Nucleus accumbens (tissue), 56 donors: ENCODE results near the gene PTPRN2.
"Not testable (repeated sequence)": the region's sequence is repeated elsewhere in the genome, so short reads cannot be mapped to it uniquely, and the experiment has no call there.

ENCODE experiments used
- DNase-seq, 56 donors: peaks; one replicate each; lab custom pipeline; 2025; lab: John Stamatoyannopoulos, UW

Gene PTPRN2

GRCh38 chr7:157853076-157853788, 734.4 kb downstream of the PTPRN2 start:
- DNase-seq, result no peak

- peak in 13 of 56 donors; percentile 4 to 56 (median 20) for DNase-seq
These were observed 736.0 kb downstream of the PTPRN2 start for GRCh38 chr7:157851501-157852067.

- no peak for DNase-seq
These were observed 736.9 kb downstream of the PTPRN2 start for GRCh38 chr7:157850481-157851444.

- no peak for DNase-seq
These were observed 737.9 kb downstream of the PTPRN2 start for GRCh38 chr7:157849726-157850125.

GRCh38 chr7:157849341-157849596, 738.4 kb downstream of the PTPRN2 start:
- DNase-seq, result no peak

GRCh38 chr7:157848508-157849340, 738.9 kb downstream of the PTPRN2 start:
- DNase-seq, result no peak

- not testable (repeated sequence) for DNase-seq
These were observed 739.7 kb downstream of the PTPRN2 start for GRCh38 chr7:157847756-157848487.

GRCh38 chr7:157846746-157847145, 740.9 kb downstream of the PTPRN2 start:
- not testable (repeated sequence) for DNase-seq

- DNase-seq, result no peak
These were observed 741.4 kb downstream of the PTPRN2 start for GRCh38 chr7:157846271-157846670.

- no peak for DNase-seq
These were observed 742.3 kb downstream of the PTPRN2 start for GRCh38 chr7:157845203-157845835.

GRCh38 chr7:157844611-157845010, 743.0 kb downstream of the PTPRN2 start:
- DNase-seq, result no peak

GRCh38 chr7:157844141-157844540, 743.5 kb downstream of the PTPRN2 start:
- no peak for DNase-seq

GRCh38 chr7:157843336-157844140, 744.1 kb downstream of the PTPRN2 start:
- DNase-seq, result peak in 7 of 56 donors; percentile 16 to 45 (median 20)

GRCh38 chr7:157841773-157842370, 745.8 kb downstream of the PTPRN2 start:
- DNase-seq, result no peak

- no peak for DNase-seq
These were observed 746.5 kb downstream of the PTPRN2 start for GRCh38 chr7:157840914-157841772.

- no peak for DNase-seq
These were observed 747.3 kb downstream of the PTPRN2 start for GRCh38 chr7:157840174-157840913.
